HG03103 (cell line): ENCODE data around the gene MREG.
A peak's percentile ranks its signal among the peaks of the same experiment; 100 is the strongest.
"Not testable (repeated sequence)": the region's sequence is repeated elsewhere in the genome, so short reads cannot be mapped to it uniquely, and the experiment has no call there.

Source experiments
- ATAC-seq: cut with Tn5 transposase; IDR thresholded peaks from one replicate; pipeline ENCODE4 v1.9.1; 2021; ENCODE audit warnings: low read depth; ENCODE audit not compliant: unreplicated experiment

Gene MREG

DNA sequence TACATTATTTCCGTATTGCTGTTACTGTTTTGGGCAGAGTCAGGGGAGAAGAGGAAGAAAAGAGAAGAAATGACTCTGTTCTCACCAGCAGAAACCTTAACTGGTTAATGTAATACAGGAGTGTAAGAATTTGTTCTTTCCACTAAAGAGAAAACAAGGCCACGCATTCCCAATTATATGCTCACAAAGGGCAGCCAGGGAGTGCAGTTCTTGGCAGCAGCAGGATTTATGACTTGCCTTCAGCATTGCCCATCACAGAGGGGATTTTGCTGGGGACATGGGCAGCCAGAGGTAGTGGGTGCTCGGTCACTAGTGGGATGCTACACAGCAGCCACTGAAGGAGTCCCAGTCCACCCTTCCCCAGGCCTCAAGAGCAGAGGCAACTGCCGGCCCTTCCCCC, 18.4 kb downstream of the MREG start:
- no peak for ATAC-seq

DNA sequence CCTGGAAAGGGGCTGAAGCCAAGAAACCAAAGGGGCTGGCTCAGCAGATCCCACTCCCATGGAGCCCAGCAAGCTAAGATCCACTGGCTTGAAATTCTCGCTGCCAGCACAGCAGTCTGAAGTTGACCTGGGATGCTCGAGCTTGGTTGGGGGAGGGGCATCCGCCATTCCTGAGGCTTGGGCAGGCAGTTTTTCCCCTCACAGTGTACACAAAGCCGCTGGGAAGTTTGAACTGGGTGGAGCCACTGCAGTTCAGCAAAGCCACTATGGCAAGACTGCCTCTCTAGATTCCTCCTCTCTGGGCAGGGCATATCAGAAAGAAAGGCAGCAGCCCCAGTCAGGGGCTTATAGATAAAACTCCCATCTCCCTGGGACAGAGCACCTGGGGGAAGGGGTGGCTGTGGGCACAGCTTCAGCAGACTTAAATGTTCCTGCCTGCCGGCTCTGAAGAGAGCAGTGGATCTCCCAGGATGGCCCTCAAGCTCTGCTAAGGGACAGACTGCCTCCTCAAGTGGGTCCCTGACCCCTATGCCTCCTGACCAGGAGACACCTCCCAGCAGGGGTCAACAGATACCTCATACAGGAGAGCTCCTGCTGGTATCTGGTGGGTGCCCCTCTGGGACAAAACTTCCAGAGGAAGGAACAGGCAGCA, 24.7 kb downstream of the MREG start:
- not testable (repeated sequence) for ATAC-seq

DNA sequence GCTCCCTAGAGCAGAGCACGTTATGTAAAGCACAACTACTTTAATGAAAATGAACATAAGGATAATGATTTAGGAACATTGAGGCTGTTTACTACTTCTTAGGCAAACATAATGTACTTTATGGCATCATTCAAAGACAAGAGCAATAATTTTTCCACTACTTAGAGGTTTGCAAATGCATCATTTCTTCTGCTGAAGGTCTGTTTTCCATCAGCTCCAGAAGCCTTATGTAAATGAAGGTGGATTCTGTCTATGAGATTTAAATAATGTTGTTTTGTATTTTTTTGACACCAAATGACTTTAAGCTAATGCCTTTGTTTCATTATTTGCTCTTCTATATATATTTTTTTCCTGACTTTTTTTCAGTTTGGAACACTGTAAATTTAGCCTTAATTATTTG, 28.1 kb downstream of the MREG start:
- ATAC-seq, result no peak

DNA sequence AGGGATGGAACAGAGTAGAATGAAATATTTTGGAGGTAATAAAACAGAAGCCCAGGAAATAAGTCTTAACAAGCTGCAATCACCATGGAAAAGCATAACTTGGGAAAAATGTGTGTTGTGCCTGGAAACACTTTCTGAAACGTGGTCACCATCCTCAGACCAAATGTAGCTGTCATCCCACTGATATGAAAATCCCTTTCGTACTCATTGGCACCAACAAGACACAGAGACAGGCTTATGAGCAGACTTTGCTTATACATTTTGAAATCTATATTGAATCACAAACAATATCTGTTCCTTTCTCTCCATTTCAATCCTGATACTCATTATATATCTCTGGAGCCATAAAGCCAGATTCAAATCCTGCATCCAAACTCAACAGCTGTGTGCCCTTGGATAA, 28.7 kb downstream of the MREG start:
- ATAC-seq, result no peak

DNA sequence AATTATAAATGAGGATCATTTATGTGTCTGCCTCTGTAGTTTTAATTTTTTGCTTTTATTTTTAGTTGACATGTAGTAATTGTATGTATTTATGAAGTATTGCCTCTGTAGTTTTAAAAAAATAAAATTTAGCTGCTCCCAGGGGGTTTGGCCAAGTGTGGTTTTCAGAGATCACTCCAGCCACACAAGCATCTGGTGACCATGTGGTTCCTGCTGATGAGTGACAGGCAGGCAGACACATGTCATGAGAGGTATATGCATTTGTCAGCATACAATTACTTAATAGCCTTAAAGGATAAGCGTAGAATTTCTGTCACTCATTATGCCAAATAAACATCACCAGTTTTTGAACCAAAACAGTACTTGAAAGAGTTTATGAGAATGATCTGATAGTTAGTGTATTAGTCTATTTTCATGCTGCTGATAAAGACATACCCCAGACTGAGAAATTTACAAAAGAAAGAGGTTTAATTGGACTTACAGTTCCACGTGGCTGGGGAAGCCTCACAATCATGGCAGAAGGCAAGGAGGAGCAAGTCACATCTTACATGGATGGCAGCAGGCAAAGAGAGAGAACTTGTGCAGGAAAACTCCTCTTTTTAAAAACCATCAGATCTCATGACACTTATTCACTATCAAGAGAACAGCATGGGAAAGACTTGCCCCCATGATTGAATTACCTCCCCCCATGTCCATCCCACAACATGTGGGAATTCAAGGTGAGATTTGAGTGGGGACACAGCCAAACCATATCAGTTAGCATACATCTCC, 29.6 kb downstream of the MREG start:
- ATAC-seq, result no peak

DNA sequence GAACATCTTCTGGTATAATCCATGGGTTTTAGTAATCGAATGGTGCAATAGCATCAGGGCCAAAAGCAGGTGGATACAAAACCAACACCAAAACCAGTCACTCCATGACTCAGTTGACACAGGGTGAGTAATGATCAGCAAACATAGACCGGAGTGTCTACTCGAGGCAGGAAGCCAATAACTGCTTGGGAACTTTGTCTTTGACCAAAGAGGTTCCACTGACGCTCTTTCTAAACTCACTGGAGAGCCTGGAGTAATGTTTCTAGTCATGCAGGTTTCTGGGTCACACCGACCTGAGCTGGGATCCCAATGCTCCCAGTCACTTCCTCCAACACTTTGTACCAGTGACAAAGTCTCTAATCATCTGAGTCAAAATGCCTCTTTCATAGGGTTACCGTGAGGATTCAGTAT, 30.9 kb downstream of the MREG start:
- peak; percentile 48 for ATAC-seq

DNA sequence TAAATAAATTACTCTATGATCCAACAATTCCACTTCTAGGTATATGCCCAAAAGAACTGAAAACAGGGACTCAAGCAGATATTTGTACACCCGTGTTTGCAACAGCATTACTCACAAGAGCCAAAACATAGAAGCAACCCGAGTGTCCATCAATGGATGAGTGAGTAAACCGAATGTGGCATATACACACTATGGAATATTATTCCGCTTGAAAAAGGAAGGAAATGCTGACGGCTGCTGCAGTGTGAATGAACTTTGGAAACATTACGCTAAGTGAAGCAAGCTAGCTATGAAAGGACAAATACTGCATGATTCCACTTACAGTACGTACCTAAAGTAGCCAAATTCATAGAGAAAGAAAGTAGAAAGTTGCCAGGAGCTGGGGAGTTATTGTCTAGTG, 32.2 kb downstream of the MREG start:
- ATAC-seq, result no peak

DNA sequence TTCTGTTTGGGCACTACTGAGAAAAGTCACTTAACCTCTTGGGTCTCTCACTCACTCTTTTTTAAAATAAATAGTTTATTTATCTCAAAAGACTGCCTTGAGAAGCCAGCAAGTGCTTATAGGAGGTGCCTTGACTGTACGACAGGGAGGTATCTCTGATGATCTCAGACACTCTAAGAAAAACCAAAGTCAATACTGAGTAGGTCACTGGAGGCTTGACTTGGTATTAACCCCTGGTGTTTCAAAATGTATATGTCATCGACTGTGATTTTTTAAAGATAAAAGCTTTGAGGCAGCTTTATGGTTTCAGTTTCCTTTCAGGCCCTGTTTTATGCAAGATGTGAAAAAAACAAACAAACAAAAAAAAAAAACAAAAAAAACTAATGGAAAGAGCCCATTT, 33.7 kb downstream of the MREG start:
- peak; percentile 81 for ATAC-seq

DNA sequence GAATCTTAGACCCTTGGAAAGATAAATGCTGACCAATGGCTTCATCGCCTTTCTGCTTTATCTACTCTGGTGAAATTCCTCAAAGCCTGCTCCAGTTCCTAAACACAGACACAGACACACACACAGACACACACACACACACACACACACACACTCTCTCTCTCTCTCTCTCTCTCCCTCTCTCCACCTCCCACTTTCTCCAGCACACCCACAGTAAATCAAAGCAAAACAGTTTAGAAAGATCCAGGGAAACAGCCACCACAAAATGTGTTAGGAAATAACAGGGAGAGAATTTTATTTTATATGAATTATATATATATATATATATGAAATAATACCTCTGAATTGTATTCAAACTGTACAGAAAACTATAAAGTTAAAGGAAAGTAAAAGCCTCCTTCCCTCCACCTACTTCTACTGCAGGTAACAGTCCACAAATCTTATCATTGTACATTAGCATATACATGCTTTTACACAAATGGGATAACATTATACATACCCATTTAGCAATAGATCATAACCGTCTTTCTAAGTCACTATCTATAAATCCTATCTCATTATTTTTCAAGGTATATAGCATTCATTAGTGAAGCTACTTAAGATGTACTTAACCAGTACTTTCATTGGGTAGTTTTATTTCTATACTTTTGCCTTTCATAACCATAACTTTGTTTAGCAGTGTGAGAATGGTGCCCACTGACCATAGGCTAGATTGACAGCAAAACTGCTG, 38.5 kb downstream of the MREG start:
- ATAC-seq, result no peak

DNA sequence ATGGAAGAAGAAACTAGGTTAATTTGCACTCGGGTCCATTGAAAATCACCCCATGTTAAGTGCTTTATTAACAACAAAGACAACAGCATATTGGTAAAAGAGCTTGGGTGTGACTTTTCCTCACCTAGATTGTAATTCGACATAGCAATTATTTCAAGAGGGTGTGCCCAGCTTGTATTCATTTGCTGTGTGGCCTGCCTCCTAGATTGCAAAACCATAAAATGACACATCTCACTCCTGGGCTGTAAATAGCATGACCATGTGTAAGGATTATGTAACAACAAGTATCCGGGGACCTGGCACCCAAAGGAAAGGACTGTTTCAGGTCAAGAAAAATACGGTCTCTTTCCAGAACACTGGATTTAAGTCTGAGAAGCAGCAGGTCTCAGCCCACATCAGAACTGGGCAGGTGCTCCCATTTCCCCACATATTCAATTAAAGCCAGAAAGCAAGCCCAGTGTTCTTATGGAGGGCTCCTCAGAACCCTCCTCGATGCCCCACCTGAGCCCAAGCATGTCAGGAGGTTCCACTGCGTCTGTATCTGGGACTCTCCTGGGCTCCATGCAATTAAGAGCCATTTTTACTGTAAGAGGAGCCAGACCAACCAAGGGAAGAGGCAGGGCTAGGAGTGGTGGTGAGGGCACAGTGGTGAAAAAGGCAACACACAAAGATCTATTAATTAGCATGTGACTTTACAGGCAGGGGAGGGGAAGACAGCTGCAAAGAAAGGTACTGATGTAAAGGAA, 39.2 kb downstream of the MREG start:
- ATAC-seq, result no peak

DNA sequence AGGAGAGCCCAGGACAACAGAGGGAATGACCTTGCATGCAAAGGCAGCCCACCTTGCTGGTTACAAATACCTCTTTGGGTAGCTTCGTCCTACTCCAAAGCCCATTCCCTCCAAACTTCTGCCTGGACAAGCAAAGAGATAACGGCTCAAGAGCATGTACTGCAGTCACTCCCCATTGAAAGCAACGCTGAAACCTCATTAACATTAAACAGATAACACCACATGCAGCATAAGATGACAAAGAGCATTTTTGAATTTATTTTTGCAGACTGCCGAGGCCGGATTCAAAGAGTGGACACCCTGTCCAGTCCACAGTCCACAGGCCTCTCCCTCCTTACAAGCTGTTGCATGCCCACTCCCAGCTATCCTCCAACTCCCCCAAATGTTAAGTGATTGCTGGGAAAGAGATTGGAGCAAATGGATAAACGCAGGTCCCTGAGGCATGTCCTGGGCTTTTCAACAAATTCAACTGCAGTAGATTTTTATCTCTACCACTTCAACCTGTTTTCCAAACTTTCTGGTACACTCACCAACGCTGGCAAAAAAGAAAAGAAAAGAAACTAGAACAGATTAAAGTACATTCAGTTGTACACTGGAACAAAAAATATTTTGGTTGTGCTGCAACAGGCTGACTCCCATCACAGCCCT, 40.1 kb downstream of the MREG start:
- no peak for ATAC-seq

DNA sequence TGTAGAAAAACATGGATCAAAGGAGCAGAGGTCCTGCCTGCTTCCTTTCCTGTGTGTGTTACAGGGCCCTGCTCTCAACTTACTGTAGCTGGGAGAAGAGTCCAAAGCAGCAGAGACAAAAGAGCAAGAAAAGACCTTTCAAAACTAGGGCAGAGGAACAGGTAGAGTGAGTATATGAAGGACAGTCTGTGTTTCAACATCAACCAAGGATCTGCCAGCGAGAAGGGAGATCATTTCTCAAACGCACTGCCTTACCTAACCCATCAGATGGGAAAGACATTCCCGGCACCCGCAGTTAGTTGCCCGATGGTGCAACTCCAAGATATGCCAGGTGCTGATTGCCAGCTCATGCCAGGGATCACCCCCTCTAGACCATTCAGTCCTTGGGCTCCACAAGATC, 41.7 kb downstream of the MREG start:
- ATAC-seq, result no peak

DNA sequence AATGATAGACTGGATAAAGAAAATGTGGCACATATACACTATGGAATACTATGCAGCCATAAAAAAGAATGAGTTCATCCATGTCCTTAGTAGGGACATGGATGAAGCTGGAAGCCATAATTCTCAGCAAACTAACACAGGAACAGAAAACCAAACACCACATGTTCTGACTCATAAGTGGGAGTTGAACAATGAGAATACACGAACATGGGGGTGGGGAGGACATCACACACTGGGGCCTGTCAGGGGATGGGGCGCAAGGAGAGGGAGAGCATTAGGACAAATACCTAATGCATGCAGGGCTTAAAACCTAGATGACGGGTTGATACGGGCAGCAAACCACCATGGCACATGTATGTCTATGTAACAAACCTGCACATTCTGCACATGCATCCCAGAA, 42.5 kb downstream of the MREG start:
- not testable (repeated sequence) for ATAC-seq

DNA sequence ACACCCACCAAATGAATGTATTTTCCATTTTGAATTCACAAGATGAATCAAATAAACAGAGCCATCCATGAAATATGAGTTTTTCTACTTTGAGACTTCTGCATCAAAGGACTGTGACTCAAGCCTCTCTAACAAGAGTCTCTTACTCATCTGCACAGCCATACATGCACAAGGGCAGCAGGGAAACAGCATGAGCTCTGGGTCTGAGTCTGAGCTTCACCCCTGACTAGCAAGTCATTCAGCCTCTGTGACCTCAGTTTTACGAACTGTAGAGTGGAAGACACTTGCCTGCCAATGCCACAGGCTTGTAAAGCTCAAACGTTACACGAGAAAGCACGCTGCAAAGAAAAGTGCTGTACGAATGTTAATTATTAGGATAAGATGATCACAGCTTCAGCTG, 42.9 kb downstream of the MREG start:
- ATAC-seq, result no peak

DNA sequence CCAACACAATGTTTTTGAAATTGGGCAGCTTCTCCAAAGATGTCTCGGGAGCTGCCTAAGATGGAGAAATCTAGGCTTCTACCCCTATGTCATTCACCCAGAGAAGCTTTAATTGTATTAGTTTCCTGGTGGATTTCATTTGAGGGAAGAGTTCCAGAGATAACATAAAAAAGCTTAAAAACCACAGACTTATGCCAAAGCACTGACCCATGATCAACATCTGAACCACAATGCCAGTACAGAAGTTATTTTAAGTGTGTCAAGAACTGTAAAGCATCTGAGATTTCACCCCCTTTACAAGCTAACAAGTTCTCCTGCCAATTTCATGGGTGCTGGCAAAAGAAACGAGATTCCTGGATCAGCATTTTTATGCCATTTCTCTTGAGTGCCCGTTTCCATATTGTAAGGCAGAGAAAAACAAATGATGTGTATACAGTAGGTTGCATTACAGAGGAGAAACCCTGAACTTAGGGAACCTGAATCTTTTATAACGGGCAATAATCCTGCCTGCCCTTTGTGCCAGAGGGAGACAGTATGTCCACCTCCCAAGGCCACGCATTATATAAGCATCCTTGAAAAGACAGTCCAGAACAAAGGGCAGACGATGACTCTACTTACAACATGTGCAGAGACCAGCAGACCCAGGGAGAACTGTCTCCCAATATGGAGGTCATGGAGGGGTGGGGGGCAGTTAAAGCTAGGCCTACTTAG, 44.1 kb downstream of the MREG start:
- ATAC-seq, result no peak

DNA sequence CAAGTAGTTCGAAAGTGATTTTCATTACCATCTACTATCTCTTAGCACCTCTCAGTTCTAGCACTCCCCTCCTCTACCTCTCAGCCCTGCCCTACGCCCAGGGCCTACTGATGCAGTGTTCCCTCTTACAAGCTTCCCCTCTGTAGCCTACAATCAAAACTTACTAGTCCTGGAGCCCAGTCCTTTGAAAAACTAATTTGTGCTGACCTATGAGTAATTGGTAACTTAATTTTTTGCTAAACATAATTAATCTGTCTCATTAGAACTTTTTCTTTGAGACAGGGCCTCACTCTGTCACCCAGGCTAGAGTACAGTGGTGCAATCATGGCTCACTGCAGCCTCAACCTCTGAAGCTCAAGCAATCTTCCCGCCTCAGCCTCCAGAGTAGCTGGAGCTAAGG, 44.9 kb downstream of the MREG start:
- no peak for ATAC-seq

DNA sequence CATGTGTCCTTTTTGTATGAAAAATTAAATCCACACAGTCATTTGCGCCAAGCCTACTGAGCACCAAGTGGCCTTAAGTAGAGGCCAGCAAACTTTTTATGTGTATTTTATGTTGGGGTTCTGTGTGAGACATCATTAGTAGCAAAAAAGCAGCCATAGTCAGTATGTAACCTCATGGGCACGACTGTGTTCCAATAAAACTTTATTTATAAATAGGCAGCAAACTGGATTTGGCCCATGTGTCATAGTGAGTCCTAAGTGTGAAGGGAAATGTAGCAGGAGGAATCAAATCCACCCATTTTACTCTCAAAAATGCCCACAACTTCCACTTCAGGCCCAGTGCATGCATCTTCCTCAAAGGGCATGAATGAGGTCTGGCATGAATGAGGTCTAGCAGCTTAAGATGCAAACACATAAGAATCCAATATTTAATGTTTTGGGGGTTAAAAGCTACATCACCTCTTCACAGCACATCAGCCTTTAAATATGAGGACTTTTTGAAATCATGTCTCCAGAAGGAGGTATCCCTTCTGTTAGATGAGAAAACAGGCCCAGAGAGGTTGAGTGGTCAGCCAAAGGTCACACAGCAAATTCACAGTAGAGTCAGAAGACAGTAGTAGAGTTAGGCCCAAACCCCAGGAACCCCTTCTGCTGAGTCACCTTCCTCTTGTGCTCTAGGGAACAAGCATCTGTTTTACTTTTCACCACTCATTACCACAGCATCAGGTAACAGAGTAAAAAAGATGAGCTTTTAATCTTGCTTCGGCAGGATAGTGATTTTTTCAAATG, 45.6 kb downstream of the MREG start:
- ATAC-seq, result no peak

DNA sequence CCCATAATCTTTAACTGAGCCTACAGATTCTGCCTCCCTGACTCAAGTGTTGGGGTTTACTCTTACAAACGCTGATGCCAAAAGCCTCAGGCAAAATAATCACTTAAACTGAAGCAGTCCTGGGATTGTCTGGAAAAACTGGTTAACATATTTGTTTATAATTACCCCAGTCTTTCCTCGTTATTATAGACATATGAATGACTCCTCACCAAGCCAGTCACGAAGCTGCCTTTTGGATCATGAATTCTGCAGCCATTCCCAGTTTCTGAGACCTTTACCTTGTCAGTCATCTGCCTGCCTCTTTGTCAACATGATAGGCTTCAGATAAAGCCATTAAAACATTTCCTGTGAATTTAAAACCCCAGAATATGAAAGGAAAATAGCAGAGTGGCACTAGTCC, 46.4 kb downstream of the MREG start:
- no peak for ATAC-seq

DNA sequence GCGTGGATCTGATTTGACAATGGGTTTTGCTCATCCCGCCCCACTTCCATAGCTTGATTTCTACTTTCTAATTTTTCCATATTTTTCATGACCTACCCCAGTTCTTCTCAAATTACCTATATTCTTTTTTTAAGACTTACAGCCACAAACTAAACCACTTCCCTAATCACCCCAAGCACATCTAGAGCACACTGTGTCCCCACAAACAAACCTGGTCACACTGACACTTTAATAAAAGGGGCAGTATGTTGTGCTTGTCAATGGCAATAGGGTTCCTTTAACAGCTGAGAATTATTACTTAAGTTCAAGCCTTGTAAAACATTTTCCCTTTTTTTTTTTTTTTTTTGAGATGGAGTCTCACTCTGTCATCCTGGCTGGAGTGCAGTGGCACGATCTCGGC, 47.1 kb downstream of the MREG start:
- ATAC-seq, result no peak
